IMR-90 (cell line): Measurements from ENCODE around the gene SRSF10. TPM values are rescaled to one million over a fixed set of nuclear protein-coding genes. Genes with fewer than 3 reads are reported as not detected.

Source experiments
- ATAC-seq: fragments of 200-7000 bp; cut with Tn5 transposase; 2 replicates; pipeline ENCODE4 v1.9.1; 2020; ENCODE audit warnings: low read depth, mild to moderate bottlenecking, moderate library complexity
- BruUV-seq: library from RNA; stranded (reverse); fragments of 400-500 nt; replicated peaks from 2 replicates; lab custom pipeline; 2021; lab: Mats Ljungman, UMichigan
- CTCF ChIA-PET: fragments of 300-600 bp; formaldehyde crosslinking; extraction: SDS; loops from one replicate; lab custom pipeline; 2021; ENCODE audit warnings: antibody characterized with exemption; lab: Yijun Ruan, JAX
- POLR2A ChIA-PET: fragments of 300-600 bp; sonication (Branson Sonifier 250); formaldehyde crosslinking; loops from one replicate; lab custom pipeline; 2022; ENCODE audit warnings: antibody characterized with exemption; ENCODE audit not compliant: unreplicated experiment; lab: Charles Lee
- DNase-seq: peaks from one replicate; pipeline ENCODE4 v3.0.0; 2013
- H2AFZ ChIP-seq: replicated peaks from 2 replicates; pipeline ENCODE3; 2013; ENCODE audit warnings: low read length, mild to moderate bottlenecking; ENCODE audit not compliant: poor library complexity
- H2AK5ac ChIP-seq: 2 replicates; pipeline ENCODE4 v1.6.1; 2013; ENCODE audit warnings: low read depth, low read length, inconsistent platforms
- H2AK9ac ChIP-seq: replicated peaks from 2 replicates; pipeline ENCODE3; 2013; ENCODE audit warnings: mild to moderate bottlenecking, low read depth, low read length, moderate library complexity; ENCODE audit not compliant: poor library complexity
- H2BK120ac ChIP-seq: 2 replicates; pipeline ENCODE4 v1.6.1; 2013; ENCODE audit warnings: low read depth, low read length, inconsistent platforms
- H2BK15ac ChIP-seq: 3 replicates; pipeline ENCODE4 v1.6.1; 2013; ENCODE audit warnings: low read depth, low read length, inconsistent platforms
- H2BK20ac ChIP-seq: 2 replicates; pipeline ENCODE4 v1.6.1; 2013; ENCODE audit warnings: low read depth, mild to moderate bottlenecking, inconsistent platforms, low read length, moderate library complexity
- H2BK5ac ChIP-seq: 2 replicates; pipeline ENCODE4 v1.6.1; 2013; ENCODE audit warnings: mild to moderate bottlenecking, low read depth, low read length, inconsistent platforms; ENCODE audit not compliant: poor library complexity, severe bottlenecking
- H3K14ac ChIP-seq: replicated peaks from 2 replicates; pipeline ENCODE4 v1.6.1; 2013; ENCODE audit warnings: low read depth, low read length, inconsistent platforms
- H3K18ac ChIP-seq: 2 replicates; pipeline ENCODE4 v1.6.1; 2013; ENCODE audit warnings: low read depth, low read length, control low read depth
- H3K23ac ChIP-seq: 2 replicates; pipeline ENCODE4 v1.6.1; 2013; ENCODE audit warnings: low read depth, low read length, inconsistent platforms
- H3K27ac ChIP-seq: 2 replicates; pipeline ENCODE4 v1.5.1; 2013; ENCODE audit warnings: mild to moderate bottlenecking, control low read depth, low read length; ENCODE audit not compliant: insufficient read depth
- H3K27me3 ChIP-seq: 2 replicates; pipeline ENCODE4 v1.6.1; 2013; ENCODE audit warnings: low read length; ENCODE audit not compliant: control insufficient read depth, insufficient read depth
- H3K36me3 ChIP-seq: 2 replicates; pipeline ENCODE4 v1.6.1; 2013; ENCODE audit warnings: low read length, mixed read lengths; ENCODE audit not compliant: control insufficient read depth, insufficient read depth
- H3K4ac ChIP-seq: 2 replicates; pipeline ENCODE4 v1.6.1; 2013; ENCODE audit warnings: low read depth, low read length, inconsistent platforms
- H3K4me1 ChIP-seq: 2 replicates; pipeline ENCODE4 v1.6.1; 2013; ENCODE audit warnings: low read length, mixed read lengths; ENCODE audit not compliant: control insufficient read depth, insufficient read depth
- H3K4me2 ChIP-seq: 2 replicates; pipeline ENCODE4 v1.6.1; 2013; ENCODE audit warnings: low read depth, mild to moderate bottlenecking, control low read depth, low read length, moderate library complexity
- H3K4me3 ChIP-seq: 2 replicates; pipeline ENCODE4 v1.5.1; 2013; ENCODE audit warnings: low read depth, mild to moderate bottlenecking, control low read depth, low read length, moderate library complexity; ENCODE audit not compliant: insufficient read depth
- H3K56ac ChIP-seq: 2 replicates; pipeline ENCODE4 v1.6.1; 2013; ENCODE audit warnings: low read length, inconsistent platforms; ENCODE audit not compliant: insufficient read depth; ENCODE audit errors: extremely low read depth
- H3K79me1 ChIP-seq, 2 experiments: 2 replicates each; pipeline ENCODE4 v1.6.1; 2013; ENCODE audit warnings: low read length in 2 of 2, inconsistent platforms in 1 of 2, low read depth in 1 of 2
- H3K9ac ChIP-seq: 2 replicates; pipeline ENCODE4 v1.6.1; 2013; ENCODE audit warnings: low read depth, low read length, control low read depth
- H3K9me1 ChIP-seq: 2 replicates; pipeline ENCODE4 v1.6.1; 2013; ENCODE audit warnings: low read length, inconsistent platforms; ENCODE audit not compliant: insufficient read depth
- H3K9me3 ChIP-seq: 2 replicates; pipeline ENCODE4 v1.6.1; 2013; ENCODE audit warnings: low read length; ENCODE audit not compliant: control insufficient read depth, insufficient read depth
- H4K20me1 ChIP-seq: 2 replicates; pipeline ENCODE4 v1.6.1; 2013; ENCODE audit warnings: low read length, inconsistent platforms; ENCODE audit not compliant: insufficient read depth
- H4K5ac ChIP-seq: 2 replicates; pipeline ENCODE4 v1.6.1; 2013; ENCODE audit warnings: mild to moderate bottlenecking, low read depth, low read length, control low read depth
- H4K8ac ChIP-seq, 2 experiments: 2 replicates each; pipeline ENCODE4 v1.6.1; 2013; ENCODE audit warnings: low read depth in 2 of 2, low read length in 2 of 2, control low read depth in 1 of 2, inconsistent platforms in 1 of 2
- H4K91ac ChIP-seq: 2 replicates; pipeline ENCODE4 v1.6.1; 2013; ENCODE audit warnings: low read depth, low read length, inconsistent platforms; ENCODE audit not compliant: insufficient read depth
- CEBPB ChIP-seq: IDR thresholded peaks from 2 replicates; pipeline ENCODE4 v1.6.1; 2012; ENCODE audit warnings: low read depth, low read length, improper control_type of control experiment
- CHD1 ChIP-seq: IDR thresholded peaks from 2 replicates; pipeline ENCODE4 v1.6.1; 2012; ENCODE audit warnings: low read depth, low read length, improper control_type of control experiment
- CTCF ChIP-seq: conservative IDR thresholded peaks from 2 replicates; pipeline ENCODE4 v1.5.1; 2012; ENCODE audit warnings: mild to moderate bottlenecking, low read depth, low read length, improper control_type of control experiment
- FOS ChIP-seq: fragments of 150-350 bp; IDR thresholded peaks from 2 replicates; pipeline ENCODE4 v1.6.1; 2016; ENCODE audit warnings: low read depth, low read length
- MAFK ChIP-seq: IDR thresholded peaks from 2 replicates; pipeline ENCODE4 v1.6.1; 2012; ENCODE audit warnings: low read depth, low read length, improper control_type of control experiment
- MAZ ChIP-seq: IDR thresholded peaks from 2 replicates; pipeline ENCODE4 v1.6.1; 2012; ENCODE audit warnings: low read depth, mild to moderate bottlenecking, low read length, improper control_type of control experiment, moderate library complexity, borderline replicate concordance
- POLR2A ChIP-seq: IDR thresholded peaks from 2 replicates; pipeline ENCODE4 v1.6.1; 2012; ENCODE audit warnings: mild to moderate bottlenecking, low read depth, low read length
- RAD21 ChIP-seq: IDR thresholded peaks from 2 replicates; pipeline ENCODE4 v1.6.1; 2012; ENCODE audit warnings: low read length, improper control_type of control experiment
- RFX5 ChIP-seq: IDR thresholded peaks from 2 replicates; pipeline ENCODE4 v1.8.0; 2012; ENCODE audit warnings: low read depth, mild to moderate bottlenecking, low read length, moderate library complexity
- SMC3 ChIP-seq: fragments of 150-350 bp; IDR thresholded peaks from 2 replicates; pipeline ENCODE4 v1.6.1; 2016; ENCODE audit warnings: low read depth, mild to moderate bottlenecking, antibody characterized with exemption, low read length, moderate library complexity
- USF2 ChIP-seq: fragments of 150-350 bp; IDR thresholded peaks from 2 replicates; pipeline ENCODE4 v1.6.1; 2017; ENCODE audit warnings: mild to moderate bottlenecking, antibody characterized with exemption, low read length, low read depth
- WGBS, 2 experiments: methylation state at CpG; one replicate each; pipeline versions ENCODE4 v1.1.5 to v1.1.7; 2013; ENCODE audit warnings: missing lambda C conversion rate in 2 of 2; ENCODE audit not compliant: insufficient read length in 1 of 2; ENCODE audit errors: extremely low coverage in 2 of 2; 5-methylcytosine and 5-hydroxymethylcytosine counted together
- dilution Hi-C: fragments of 300-500 bp; cut with HindIII; formaldehyde crosslinking; loops from one replicate; pipeline ENCODE4 v1.14.3; 2018; ENCODE audit warnings: low sequenced_read_pairs; ENCODE audit not compliant: unreplicated experiment
- in situ Hi-C: fragments of 300-500 bp; cut with MboI; formaldehyde crosslinking; loops from 3 replicates; pipeline ENCODE4 v1.14.3; 2019; ENCODE audit warnings: low sequenced_read_pairs, inconsistent platforms, mixed read lengths
- intact Hi-C: fragments of 100-400 bp; cut with micrococcal nuclease; formaldehyde crosslinking; loops from 2 replicates; pipeline ENCODE4 v1.10.0; 2022
- polyA plus RNA-seq, 3 experiments: library from polyadenylated mRNA; depleted of rRNA; stranded (reverse); fragments of >200 nt; gene quantifications; 2 replicates each; pipeline ENCODE4 v1.2.3, GENCODE V29; 2012; ENCODE audit warnings: low replicate concordance in 1 of 3
- total RNA-seq: library from RNA; depleted of rRNA; stranded (reverse); fragments of >200 nt; gene quantifications from 2 replicates; pipeline ENCODE4 v1.2.3, GENCODE V29; 2012
- TF ChIP-seq, protein P1 (sequence below): fragments of 150-350 bp; IDR thresholded peaks from 2 replicates; pipeline ENCODE4 v1.6.1; 2016; ENCODE audit warnings: low read depth, mild to moderate bottlenecking, low read length, moderate library complexity, borderline replicate concordance

The SRSF10 gene
- total and polyA plus RNA-seq, 2 of the 4 experiments (the other 2 are of a cell fraction): 90.1 to 110 TPM

- TF ChIP-seq SMC3: no peak
- TF ChIP-seq POLR2A: no peak
These were observed 56.3 kb downstream of the SRSF10 start (continued) for GRCh38 chr1:23923592-23924499.

DNA sequence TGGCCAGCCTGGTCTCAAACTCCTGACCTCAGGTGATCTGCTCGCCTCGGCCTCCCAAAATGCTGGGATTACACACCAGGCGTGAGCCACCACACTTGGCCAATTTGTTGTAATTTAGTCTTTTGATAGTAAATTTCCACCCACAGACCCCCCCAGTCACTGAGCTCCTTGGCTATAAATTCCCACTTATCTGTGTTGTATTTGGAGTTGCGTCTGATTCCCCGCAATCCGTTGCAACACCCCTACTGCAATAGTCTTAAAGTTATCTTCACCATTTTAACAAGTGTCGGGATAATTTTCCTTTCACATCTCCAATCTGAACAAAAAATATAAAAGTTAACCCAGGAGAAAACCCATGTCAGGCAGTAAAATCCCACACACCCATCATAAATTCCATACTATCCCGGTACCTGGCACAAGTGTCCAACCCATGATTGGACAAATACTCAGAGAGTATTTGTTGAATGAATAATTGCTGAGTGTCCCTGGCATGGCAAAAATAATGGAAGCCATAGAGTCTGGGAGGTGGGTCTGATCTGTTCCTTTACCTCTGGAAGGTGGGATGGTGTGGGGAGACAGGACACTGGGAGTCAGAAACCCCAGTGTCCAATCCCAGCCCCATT, 57.7 kb downstream of the SRSF10 start:
- CTCF ChIA-PET: no interaction called here
- TF ChIP-seq MAFK (no peak), FOS (no peak), CHD1 (no peak), CEBPB (no peak), CTCF (no peak), POLR2A (no peak), RFX5 (no peak), RAD21 (no peak), USF2 (no peak), MAZ (no peak)
- TF ChIP-seq, protein P1, sequence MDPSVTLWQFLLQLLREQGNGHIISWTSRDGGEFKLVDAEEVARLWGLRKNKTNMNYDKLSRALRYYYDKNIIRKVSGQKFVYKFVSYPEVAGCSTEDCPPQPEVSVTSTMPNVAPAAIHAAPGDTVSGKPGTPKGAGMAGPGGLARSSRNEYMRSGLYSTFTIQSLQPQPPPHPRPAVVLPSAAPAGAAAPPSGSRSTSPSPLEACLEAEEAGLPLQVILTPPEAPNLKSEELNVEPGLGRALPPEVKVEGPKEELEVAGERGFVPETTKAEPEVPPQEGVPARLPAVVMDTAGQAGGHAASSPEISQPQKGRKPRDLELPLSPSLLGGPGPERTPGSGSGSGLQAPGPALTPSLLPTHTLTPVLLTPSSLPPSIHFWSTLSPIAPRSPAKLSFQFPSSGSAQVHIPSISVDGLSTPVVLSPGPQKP: no peak

More for the DNA sequence above, 57.7 kb downstream of the SRSF10 start:
- DNase-seq (no peak), ATAC-seq (no peak)
- in situ Hi-C loops: no loop called here
- no peak overlapping the region for H4K8ac ChIP-seq
- dilution Hi-C loops: no loop called here
- no peak overlapping the region for H3K56ac ChIP-seq
- peaks cover 14% of the 10 kb centered on the region for H3K27me3 ChIP-seq
- no peak overlapping the region for H3K23ac ChIP-seq
- no peak overlapping the region for H2AK9ac ChIP-seq
- POLR2A ChIA-PET: no interaction called here
- H3K4ac ChIP-seq: no peak overlapping the region
- no peak overlapping the region for H3K4me3 ChIP-seq
- H3K9me1 ChIP-seq: no peaks in the 10 kb centered on the region
- H2AK5ac ChIP-seq: no peak overlapping the region
- H2BK20ac ChIP-seq: no peak overlapping the region
- no peak overlapping the region for H3K4me2 ChIP-seq
- H4K91ac ChIP-seq: no peak overlapping the region
- H2BK15ac ChIP-seq: no peak overlapping the region
- no peaks in the 10 kb centered on the region for H3K79me1 ChIP-seq
- H3K18ac ChIP-seq: no peak overlapping the region
- no peak overlapping the region for H3K9ac ChIP-seq
- H3K4me1 ChIP-seq: peaks cover 2% of the 10 kb centered on the region; the same call in 1 of the 2 replicates
- no peak overlapping the region for H3K14ac ChIP-seq
- 100% methylated on average over 1 of the region's 8 CpGs; no CpG with 5 or more reads in 1 of the 2 experiments for WGBS, 2 experiments
- no peak overlapping the region for H2AFZ ChIP-seq
- no peak overlapping the region for H2BK120ac ChIP-seq
- H4K5ac ChIP-seq: no peak overlapping the region
- no peaks in the 10 kb centered on the region for H4K20me1 ChIP-seq
- intact Hi-C loops: no loop called here
- no peak overlapping the region for H3K27ac ChIP-seq
- no peaks in the 10 kb centered on the region for H3K36me3 ChIP-seq
- H3K9me3 ChIP-seq: no peaks in the 10 kb centered on the region
- no TSS peak for BruUV-seq
- no peak overlapping the region for H2BK5ac ChIP-seq
